T-helper 17 cell (primary cell): ENCODE results near the gene RBM47. TPM values are rescaled to one million over a fixed set of nuclear protein-coding genes. Genes with fewer than 3 reads are reported as not detected.
A peak's percentile ranks its signal among the peaks of the same experiment; 100 is the strongest.

Experiments
- ATAC-seq: fragments of 150-1000 bp; cut with Tn5 transposase; 2 replicates; pipeline ENCODE4 v1.10.0; 2021; ENCODE audit warnings: mild to moderate bottlenecking, moderate library complexity
- DNase-seq, 3 donors: peaks; one replicate each; pipeline versions ENCODE4 v3.0.0 to v3.0.0-alpha.2; 2020 to 2021
- H3K9me3 ChIP-seq: one replicate; pipeline ENCODE4 v1.7.0; 2013; ENCODE audit warnings: low read length, mild to moderate bottlenecking; ENCODE audit not compliant: control insufficient read depth, poor library complexity, severe bottlenecking
- H3K27ac Mint-ChIP-seq: one replicate; pipeline ENCODE4 v1.8.0; 2022; ENCODE audit warnings: mild to moderate bottlenecking, moderate library complexity, mixed read lengths
- H3K27me3 Mint-ChIP-seq: one replicate; pipeline ENCODE4 v1.8.0; 2022; ENCODE audit warnings: mixed read lengths
- H3K36me3 Mint-ChIP-seq: one replicate; pipeline ENCODE4 v1.8.0; 2022; ENCODE audit warnings: low read depth, mixed read lengths
- H3K4me1 Mint-ChIP-seq: one replicate; pipeline ENCODE4 v1.8.0; 2022; ENCODE audit warnings: mild to moderate bottlenecking, mixed read lengths
- H3K4me3 Mint-ChIP-seq: one replicate; pipeline ENCODE4 v1.8.0; 2022; ENCODE audit warnings: mild to moderate bottlenecking, moderate library complexity, mixed read lengths
- total RNA-seq, 4 donors: library from RNA in 2 of 4; stranded (reverse) in 2 of 4; gene quantifications; one replicate each; pipeline ENCODE4 v1.2.3 and lab custom pipeline; 2022 to 2026

The RBM47 gene
- total RNA-seq, 2 donors from 2014 or later = 0.91 to 3.4 TPM

DNA sequence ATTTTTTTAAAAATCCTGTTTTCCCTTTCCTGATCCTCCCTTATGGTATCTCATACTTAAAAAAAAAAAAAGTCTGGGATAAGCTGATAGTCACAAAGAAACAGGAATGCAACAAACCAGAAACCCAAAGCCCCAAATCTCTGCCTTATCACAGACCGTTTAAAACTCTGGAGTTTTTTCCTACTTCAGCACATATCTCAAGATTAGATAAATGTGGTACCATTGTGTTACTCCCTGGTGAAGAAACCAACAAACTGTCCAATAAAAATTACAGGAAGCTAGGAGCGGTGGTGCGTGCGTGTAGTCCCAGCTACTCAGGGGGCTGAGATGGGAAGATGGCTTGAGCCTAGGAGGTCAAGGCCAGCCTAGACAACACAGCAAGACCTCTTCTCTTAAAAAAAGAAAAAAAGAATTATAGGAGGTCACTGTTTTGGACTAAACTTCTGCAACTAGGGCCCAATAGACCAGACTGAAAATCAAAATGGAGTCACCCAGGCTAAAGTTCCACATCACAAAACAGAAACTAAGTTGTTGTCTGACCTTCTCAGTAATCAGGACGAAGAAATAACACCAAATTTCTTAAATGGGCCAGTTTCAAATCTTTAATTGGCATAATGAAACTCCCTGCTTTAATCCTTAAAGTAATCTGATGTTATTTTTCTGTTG lies 51.9 kb downstream of the RBM47 start:
- Mint-ChIP-seq H3K27ac (no peak overlapping the region), H3K4me3 (no peak overlapping the region)

GRCh38 chr4:40576651-40577480 lies 52.8 kb downstream of the RBM47 start:
- no peaks in the 10 kb centered on the region for H3K36me3 Mint-ChIP-seq
- ATAC-seq (peak; percentile 73), DNase-seq (no peak)
- peaks cover 14% of the 10 kb centered on the region for H3K4me1 Mint-ChIP-seq
- H3K4me3 Mint-ChIP-seq = no peak overlapping the region
- H3K27ac Mint-ChIP-seq = no peak overlapping the region
- no peaks in the 10 kb centered on the region for H3K9me3 ChIP-seq
- peaks cover 16% of the 10 kb centered on the region for H3K27me3 Mint-ChIP-seq

More for the DNA sequence above, 51.9 kb downstream of the RBM47 start:
- Mint-ChIP-seq H3K27me3 (peaks cover 18% of the 10 kb centered on the region), H3K36me3 (no peaks in the 10 kb centered on the region), H3K4me1 (peaks cover 14% of the 10 kb centered on the region)
- ATAC-seq = no peak
- no peak for DNase-seq
- H3K9me3 ChIP-seq = no peaks in the 10 kb centered on the region

DNA sequence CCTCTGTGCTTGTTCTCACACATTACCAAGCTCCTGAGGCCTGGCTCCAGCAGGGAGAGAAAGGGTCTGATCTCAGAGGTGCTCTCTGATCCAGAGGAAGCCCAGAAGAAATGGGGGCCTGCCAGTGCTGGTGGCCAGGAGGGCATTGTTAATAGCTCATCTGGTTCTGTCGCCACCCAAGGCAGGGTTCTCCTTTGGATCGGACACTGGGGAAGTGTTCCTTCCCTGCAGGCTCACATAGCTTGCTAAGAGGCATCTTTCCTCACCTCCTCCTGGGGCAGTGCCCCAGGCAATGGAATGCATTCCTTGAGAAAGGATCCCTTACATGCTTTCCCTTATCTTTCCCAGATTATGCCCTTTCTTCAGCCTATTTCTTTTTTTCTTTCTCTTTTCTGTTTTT lies 53.8 kb downstream of the RBM47 start:
- Mint-ChIP-seq H3K36me3 (no peaks in the 10 kb centered on the region), H3K27ac (no peak overlapping the region)
- no peak for ATAC-seq

GRCh38 chr4:40573593-40574311 lies 55.9 kb downstream of the RBM47 start:
- Mint-ChIP-seq H3K27me3 (peaks cover 21% of the 10 kb centered on the region), H3K4me1 (peaks cover 14% of the 10 kb centered on the region), H3K36me3 (no peaks in the 10 kb centered on the region), H3K27ac (peak overlapping the region; percentile 59), H3K4me3 (peak overlapping the region; percentile 57)
- DNase-seq = no peak
- no peaks in the 10 kb centered on the region for H3K9me3 ChIP-seq
- no peak for ATAC-seq

More for the DNA sequence above, 53.8 kb downstream of the RBM47 start:
- H3K4me1 Mint-ChIP-seq = peaks cover 14% of the 10 kb centered on the region
- peaks cover 15% of the 10 kb centered on the region for H3K27me3 Mint-ChIP-seq
- no peak for DNase-seq
- H3K9me3 ChIP-seq = no peaks in the 10 kb centered on the region
- no peak overlapping the region for H3K4me3 Mint-ChIP-seq

- no peaks in the 10 kb centered on the region for H3K9me3 ChIP-seq
- Mint-ChIP-seq H3K27me3 (peaks cover 21% of the 10 kb centered on the region), H3K4me1 (peaks cover 10% of the 10 kb centered on the region), H3K36me3 (no peaks in the 10 kb centered on the region), H3K27ac (no peak overlapping the region), H3K4me3 (no peak overlapping the region)
- DNase-seq (no peak), ATAC-seq (no peak)
Measured at GRCh38 chr4:40572692-40573310, 56.9 kb downstream of the RBM47 start.

DNA sequence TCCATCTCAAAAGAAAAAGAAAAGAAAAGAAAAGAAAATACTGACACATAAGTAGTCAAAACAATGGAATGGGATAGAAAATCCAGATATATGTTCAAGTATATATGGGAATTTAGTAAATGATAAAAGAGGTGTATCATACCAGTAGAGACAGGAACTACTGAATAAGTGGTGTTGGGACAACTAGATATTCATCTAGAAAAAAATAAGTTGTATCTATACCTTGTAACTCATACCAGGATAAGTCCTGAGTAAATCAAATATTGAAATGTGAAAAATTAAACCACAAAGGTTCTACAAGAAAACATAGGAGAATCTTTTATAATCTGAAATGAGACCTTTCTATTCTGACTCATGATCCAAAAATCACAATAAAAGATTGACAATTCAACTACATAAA lies 58.5 kb downstream of the RBM47 start:
- Mint-ChIP-seq H3K4me3 (no peak overlapping the region), H3K27ac (no peak overlapping the region)

DNA sequence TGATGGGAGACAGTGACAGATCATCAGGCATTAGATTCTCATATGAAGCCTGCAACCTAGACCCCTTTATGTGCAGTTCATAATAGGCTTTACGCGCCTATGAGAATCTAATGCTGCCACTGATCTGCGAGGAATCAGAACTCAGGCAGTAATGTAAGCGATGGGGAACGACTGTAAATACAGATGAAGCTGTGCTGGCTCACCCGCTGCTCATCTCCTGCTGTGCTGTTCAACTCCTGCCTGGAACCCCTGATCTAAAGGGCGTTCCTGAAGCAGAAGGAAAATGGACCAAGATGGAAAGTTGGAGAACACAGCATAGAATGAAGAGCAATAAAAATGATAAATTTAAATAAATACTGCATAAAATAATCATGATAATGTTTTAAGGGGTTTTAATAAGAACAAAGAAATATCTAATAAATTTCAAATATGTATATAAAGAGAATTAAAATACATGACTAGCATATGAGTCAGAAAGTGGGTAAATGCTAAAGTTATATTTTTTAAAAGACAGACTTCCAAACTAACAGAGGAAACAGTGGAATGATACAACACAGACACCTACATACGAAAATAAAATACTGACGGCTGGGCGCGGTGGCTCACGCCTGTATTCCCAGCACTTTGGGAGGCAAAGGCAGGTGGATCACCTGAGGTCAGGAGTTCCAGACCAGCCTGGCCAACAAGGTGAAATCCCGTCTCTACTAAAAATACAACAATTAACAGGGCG lies 59.2 kb downstream of the RBM47 start:
- peaks cover 2% of the 10 kb centered on the region for H3K36me3 Mint-ChIP-seq
- H3K4me1 Mint-ChIP-seq = peaks cover 2% of the 10 kb centered on the region
- DNase-seq (no peak), ATAC-seq (no peak)
- H3K4me3 Mint-ChIP-seq = no peak overlapping the region
- H3K27me3 Mint-ChIP-seq = peaks cover 21% of the 10 kb centered on the region
- H3K27ac Mint-ChIP-seq = no peak overlapping the region
- no peaks in the 10 kb centered on the region for H3K9me3 ChIP-seq

More for the DNA sequence above, 58.5 kb downstream of the RBM47 start:
- DNase-seq = no peak
- Mint-ChIP-seq H3K4me1 (peaks cover 2% of the 10 kb centered on the region), H3K36me3 (no peaks in the 10 kb centered on the region), H3K27me3 (peaks cover 16% of the 10 kb centered on the region)
- ATAC-seq = no peak
- H3K9me3 ChIP-seq = no peaks in the 10 kb centered on the region

- no peak overlapping the region for H3K4me3 Mint-ChIP-seq
- peaks cover 6% of the 10 kb centered on the region for H3K4me1 Mint-ChIP-seq
- no peak for DNase-seq
- peaks cover 5% of the 10 kb centered on the region for H3K27me3 Mint-ChIP-seq
- peaks cover 2% of the 10 kb centered on the region for H3K36me3 Mint-ChIP-seq
- no peak overlapping the region for H3K27ac Mint-ChIP-seq
- ATAC-seq = no peak
- H3K9me3 ChIP-seq = no peaks in the 10 kb centered on the region
Measured at GRCh38 chr4:40564815-40565483, 64.7 kb downstream of the RBM47 start.

GRCh38 chr4:40564004-40564403 lies 65.7 kb downstream of the RBM47 start:
- Mint-ChIP-seq H3K4me1 (peaks cover 9% of the 10 kb centered on the region), H3K36me3 (peaks cover 2% of the 10 kb centered on the region), H3K27me3 (peaks cover 5% of the 10 kb centered on the region), H3K4me3 (no peak overlapping the region), H3K27ac (no peak overlapping the region)
- DNase-seq (no peak), ATAC-seq (no peak)
- H3K9me3 ChIP-seq = no peaks in the 10 kb centered on the region

DNA sequence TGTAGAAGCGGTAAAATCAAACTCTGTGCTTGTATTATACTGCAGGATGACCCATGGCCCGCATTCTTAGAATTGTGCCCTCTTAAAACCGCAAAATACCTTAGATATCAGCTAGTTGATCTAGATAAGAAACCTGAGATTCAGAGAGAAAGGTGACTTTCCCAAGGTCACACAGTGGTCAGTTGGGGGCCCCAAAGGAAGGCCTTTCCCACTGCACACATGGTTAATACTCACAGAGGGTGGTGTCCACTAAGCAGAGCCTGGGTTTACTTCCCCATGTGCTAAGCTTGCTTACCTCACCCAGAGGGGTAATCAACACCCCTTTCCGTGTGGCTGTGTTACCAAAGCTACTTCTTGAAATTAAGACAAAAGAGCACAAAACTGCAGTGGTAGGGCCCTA lies 66.3 kb downstream of the RBM47 start:
- Mint-ChIP-seq H3K27ac (peak overlapping the region; percentile 72), H3K36me3 (peaks cover 2% of the 10 kb centered on the region), H3K27me3 (peaks cover 5% of the 10 kb centered on the region), H3K4me1 (peaks cover 9% of the 10 kb centered on the region), H3K4me3 (no peak overlapping the region)
- ATAC-seq (peak; percentile 37), DNase-seq (no peak)
- no peaks in the 10 kb centered on the region for H3K9me3 ChIP-seq

GRCh38 chr4:40562681-40563080 lies 67.0 kb downstream of the RBM47 start:
- Mint-ChIP-seq H3K4me1 (peaks cover 9% of the 10 kb centered on the region), H3K27ac (no peak overlapping the region), H3K4me3 (no peak overlapping the region), H3K36me3 (peaks cover 2% of the 10 kb centered on the region), H3K27me3 (peaks cover 5% of the 10 kb centered on the region)
- no peak for ATAC-seq
- H3K9me3 ChIP-seq = no peaks in the 10 kb centered on the region
- no peak for DNase-seq

DNA sequence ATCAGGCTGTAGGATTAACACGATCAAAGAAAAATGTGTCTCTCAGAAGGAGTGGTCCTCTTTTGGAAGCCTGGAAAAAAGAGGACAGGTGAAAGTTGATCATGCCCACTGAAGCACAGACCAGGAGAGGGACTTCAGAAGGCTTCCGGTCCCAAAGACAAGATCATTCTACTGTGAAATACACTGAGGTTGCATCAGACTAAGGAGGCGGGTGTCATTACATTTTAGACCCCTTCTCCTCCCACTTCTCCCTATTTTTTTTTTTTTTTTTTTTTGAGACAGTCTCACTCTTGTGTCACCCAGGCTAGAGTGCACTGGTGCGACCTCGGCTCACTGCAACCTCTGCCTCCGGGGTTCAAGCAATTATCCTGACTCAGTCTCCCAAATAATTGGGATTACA lies 67.5 kb downstream of the RBM47 start:
- ATAC-seq (no peak), DNase-seq (no peak)
- Mint-ChIP-seq H3K27ac (no peak overlapping the region), H3K27me3 (peaks cover 5% of the 10 kb centered on the region), H3K4me3 (no peak overlapping the region), H3K36me3 (peaks cover 2% of the 10 kb centered on the region), H3K4me1 (peaks cover 9% of the 10 kb centered on the region)
- H3K9me3 ChIP-seq = no peaks in the 10 kb centered on the region
